Kidney (tissue), 14 donors: ENCODE data around the gene NUTF2. TPM values are rescaled to one million over a fixed set of nuclear protein-coding genes. Genes with fewer than 3 reads are reported as not detected.

Source experiments
- DNase-seq, 5 donors: peaks; one replicate each; pipeline ENCODE4 v3.0.0-alpha.2; 2013 to 2020
- FAIRE-seq: peaks from 2 replicates; lab custom pipeline; 2012; peaks lifted over from hg19 to GRCh38; lab: Jason Lieb, UNC
- H3K27ac ChIP-seq, 2 donors: one replicate each; pipeline ENCODE4 v1.7.0; 2013; ENCODE audit warnings: low read depth in 2 of 2, low read length in 2 of 2, inconsistent platforms in 1 of 2
- H3K27me3 ChIP-seq: one replicate; pipeline ENCODE4 v1.7.1; 2013; ENCODE audit warnings: low read length, inconsistent platforms; ENCODE audit not compliant: control insufficient read depth, insufficient read depth
- H3K36me3 ChIP-seq, 3 donors: one replicate each; pipeline versions ENCODE4 v1.7.0 to v1.7.1; 2013; ENCODE audit warnings: low read length in 3 of 3, control low read depth in 1 of 3, inconsistent platforms in 1 of 3; ENCODE audit not compliant: insufficient read depth in 3 of 3, control insufficient read depth in 2 of 3
- H3K4me1 ChIP-seq, 3 donors: one replicate each; pipeline versions ENCODE4 v1.7.0 to v1.7.1; 2013; ENCODE audit warnings: low read length in 3 of 3, inconsistent platforms in 1 of 3, low read depth in 1 of 3; ENCODE audit not compliant: control insufficient read depth in 2 of 3, insufficient read depth in 2 of 3
- H3K4me3 ChIP-seq, 3 donors: one replicate each; pipeline versions ENCODE4 v1.7.0 to v1.8.1; 2013; ENCODE audit warnings: low read length in 3 of 3, control low read depth in 1 of 3, inconsistent platforms in 1 of 3
- H3K9ac ChIP-seq, 3 donors: one replicate each; pipeline versions ENCODE4 v1.7.0 to v1.7.1; 2013; ENCODE audit warnings: low read length in 3 of 3, control low read depth in 1 of 3, inconsistent platforms in 1 of 3
- H3K9me3 ChIP-seq, 3 donors: one replicate each; pipeline versions ENCODE4 v1.7.0 to v1.7.1; 2013; ENCODE audit warnings: low read length in 3 of 3, control low read depth in 1 of 3, inconsistent platforms in 1 of 3; ENCODE audit not compliant: control insufficient read depth in 2 of 3, insufficient read depth in 1 of 3
- CTCF ChIP-seq: IDR thresholded peaks from 3 replicates; pipeline ENCODE4 v1.5.1; 2012; ENCODE audit warnings: mild to moderate bottlenecking, moderate library complexity, borderline replicate concordance; ENCODE audit not compliant: insufficient read depth; ENCODE audit errors: extremely low read depth
- intact Hi-C: fragments of 100-400 bp; cut with DNase I; formaldehyde crosslinking; loops from one replicate; pipeline ENCODE4 v1.11.1; 2022
- polyA plus RNA-seq: library from polyadenylated mRNA; stranded (reverse); fragments of 350-450 nt; fragmentation: Illumina TruSeq; extraction: RNeasy Lipid Tissue Mini Kit (QIAGEN cat#74804); gene quantifications from one replicate; pipeline ENCODE4 v1.2.3, GENCODE V29; 2014; ENCODE audit warnings: low read depth, low replicate concordance; ENCODE audit not compliant: insufficient read depth
- total RNA-seq: library from RNA; stranded (reverse); fragmentation: NEBNext Ultra II Directional; extraction: Animal tissue kit (Norgen Biotek cat#: 25700); gene quantifications from one replicate; pipeline ENCODE4 v1.2.1, GENCODE V29; 2021
- donor health status: control.
- donor health status: control.
- donor health status: control.
- donor health status: control.
- donor health status: control.
- donor health status: DM: yes; HTN: yes; CAD: no.
- donor health status: Normal renal cell carcinoma (clear cell type).

The NUTF2 gene
- total and polyA plus RNA-seq, 2 donors from 2014 or later, result 76.4 to 107 TPM

- peaks cover 0 to 16% (median 11%) of the 10 kb centered on the region in 3 donors for H3K4me1 ChIP-seq
- no peak for FAIRE-seq
- no peak for TF ChIP-seq CTCF
- H3K9ac ChIP-seq, result no peak overlapping the region
- no peak overlapping the region for H3K27ac ChIP-seq
- H3K36me3 ChIP-seq, result peaks cover 0 to 10% (median 8%) of the 10 kb centered on the region in 3 donors
- no peaks in the 10 kb centered on the region for H3K9me3 ChIP-seq
- intact Hi-C loops, result no loop called here
- H3K27me3 ChIP-seq, result no peaks in the 10 kb centered on the region
- DNase-seq, result no peak
- no peak overlapping the region for H3K4me3 ChIP-seq
These were observed 45.5 kb upstream of the NUTF2 start for GRCh38 chr16:67801241-67801640.

- H3K27me3 ChIP-seq, result no peaks in the 10 kb centered on the region
- H3K9ac ChIP-seq, result no peak overlapping the region
- H3K27ac ChIP-seq, result no peak overlapping the region
- no peak for FAIRE-seq
- H3K4me1 ChIP-seq, result peaks cover 0 to 16% (median 11%) of the 10 kb centered on the region in 3 donors
- no peak for TF ChIP-seq CTCF
- intact Hi-C loops, result no loop called here
- peak in 1 of 5 donors; percentile 7 for DNase-seq
- H3K36me3 ChIP-seq, result peaks cover 0 to 10% (median 8%) of the 10 kb centered on the region in 3 donors
- H3K4me3 ChIP-seq, result no peak overlapping the region
- no peaks in the 10 kb centered on the region for H3K9me3 ChIP-seq
These were observed 44.9 kb upstream of the NUTF2 start for GRCh38 chr16:67801883-67802282.

- Histone ChIP-seq H3K4me3 (no peak overlapping the region), H3K4me1 (peaks cover 0 to 16% (median 11%) of the 10 kb centered on the region in 3 donors), H3K27me3 (no peaks in the 10 kb centered on the region), H3K9me3 (no peaks in the 10 kb centered on the region), H3K9ac (no peak overlapping the region), H3K27ac (no peak overlapping the region), H3K36me3 (peaks cover 0 to 10% (median 8%) of the 10 kb centered on the region in 3 donors)
- intact Hi-C loops, result no loop called here
- no peak for TF ChIP-seq CTCF
- FAIRE-seq (no peak), DNase-seq (no peak)
These were observed 42.8 kb upstream of the NUTF2 start for GRCh38 chr16:67803894-67804293.
